Stimulated activated CD4-positive, alpha-beta T cell treated with anti-CD3 and anti-CD28 coated beads, Interleukin-15, amount 100 ng/mL, for 1 hour (primary cell): ENCODE data around the gene NF1.
"Not testable (repeated sequence)": the region's sequence is repeated elsewhere in the genome, so short reads cannot be mapped to it uniquely, and the experiment has no call there.

Experiments
- DNase-seq, 2 donors: peaks; one replicate each; pipeline ENCODE4 v3.0.0-alpha.2; 2020; ENCODE audit warnings: low read depth in 1 of 2, low spot score in 1 of 2

Gene NF1

DNA sequence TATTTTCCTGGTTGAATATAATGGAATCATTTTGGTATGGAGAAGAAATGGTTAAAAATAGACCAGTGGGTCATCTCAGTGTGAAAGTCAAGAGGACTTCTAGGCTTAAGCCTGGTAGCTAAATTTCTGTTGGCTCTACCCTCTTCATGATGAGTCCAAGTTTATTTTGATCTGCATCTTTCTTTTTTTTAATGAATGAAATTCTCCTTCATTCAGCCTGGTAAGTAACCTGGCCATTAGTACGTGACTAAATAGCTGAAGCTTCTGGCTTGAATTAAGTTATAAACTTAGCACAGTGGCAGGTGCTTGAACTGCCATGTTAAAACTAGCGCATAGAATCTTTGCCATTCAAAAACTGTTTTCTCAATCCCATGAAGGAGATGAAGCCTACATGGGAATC, 28.0 kb downstream of the NF1 start:
- no peak for DNase-seq

DNA sequence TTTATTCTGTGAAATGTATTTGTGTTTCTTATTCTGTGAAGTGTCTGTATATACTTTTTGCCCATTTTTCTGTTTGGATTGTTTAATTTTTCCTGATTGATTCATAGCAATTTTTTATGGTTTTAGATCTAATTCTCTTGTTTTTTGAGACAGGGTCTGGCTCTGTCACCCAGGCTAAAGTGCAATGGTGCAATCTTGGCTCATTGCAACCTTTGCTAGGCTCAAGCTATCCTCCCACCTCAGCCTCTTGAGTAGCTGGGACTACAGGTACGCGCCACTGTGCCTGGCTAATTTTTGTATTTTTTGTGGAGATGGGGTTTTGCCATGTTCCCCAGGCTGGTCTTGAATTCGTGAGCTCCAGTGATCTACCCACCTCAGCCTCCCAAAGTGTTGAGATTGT, 31.5 kb downstream of the NF1 start:
- DNase-seq, result no peak

DNA sequence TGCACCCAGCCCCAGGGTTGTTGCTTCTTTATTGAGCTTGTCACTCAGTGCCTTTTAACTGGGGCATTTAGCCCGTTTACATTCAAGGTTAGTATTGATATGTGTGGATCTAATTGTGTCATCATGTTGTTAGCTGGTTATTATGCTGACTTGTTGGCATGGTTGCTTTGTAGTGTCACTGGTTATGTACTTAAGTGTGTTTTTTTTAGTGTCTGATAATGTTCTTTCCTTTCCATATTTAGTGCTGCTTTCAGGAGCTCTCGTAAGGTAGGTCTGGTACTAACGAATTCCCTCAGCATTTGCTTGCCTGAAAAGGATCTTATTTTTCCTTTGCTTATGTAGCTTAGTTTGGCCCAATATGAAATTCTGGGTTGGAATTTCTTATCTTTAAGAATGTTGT, 33.5 kb downstream of the NF1 start:
- DNase-seq, result no peak

DNA sequence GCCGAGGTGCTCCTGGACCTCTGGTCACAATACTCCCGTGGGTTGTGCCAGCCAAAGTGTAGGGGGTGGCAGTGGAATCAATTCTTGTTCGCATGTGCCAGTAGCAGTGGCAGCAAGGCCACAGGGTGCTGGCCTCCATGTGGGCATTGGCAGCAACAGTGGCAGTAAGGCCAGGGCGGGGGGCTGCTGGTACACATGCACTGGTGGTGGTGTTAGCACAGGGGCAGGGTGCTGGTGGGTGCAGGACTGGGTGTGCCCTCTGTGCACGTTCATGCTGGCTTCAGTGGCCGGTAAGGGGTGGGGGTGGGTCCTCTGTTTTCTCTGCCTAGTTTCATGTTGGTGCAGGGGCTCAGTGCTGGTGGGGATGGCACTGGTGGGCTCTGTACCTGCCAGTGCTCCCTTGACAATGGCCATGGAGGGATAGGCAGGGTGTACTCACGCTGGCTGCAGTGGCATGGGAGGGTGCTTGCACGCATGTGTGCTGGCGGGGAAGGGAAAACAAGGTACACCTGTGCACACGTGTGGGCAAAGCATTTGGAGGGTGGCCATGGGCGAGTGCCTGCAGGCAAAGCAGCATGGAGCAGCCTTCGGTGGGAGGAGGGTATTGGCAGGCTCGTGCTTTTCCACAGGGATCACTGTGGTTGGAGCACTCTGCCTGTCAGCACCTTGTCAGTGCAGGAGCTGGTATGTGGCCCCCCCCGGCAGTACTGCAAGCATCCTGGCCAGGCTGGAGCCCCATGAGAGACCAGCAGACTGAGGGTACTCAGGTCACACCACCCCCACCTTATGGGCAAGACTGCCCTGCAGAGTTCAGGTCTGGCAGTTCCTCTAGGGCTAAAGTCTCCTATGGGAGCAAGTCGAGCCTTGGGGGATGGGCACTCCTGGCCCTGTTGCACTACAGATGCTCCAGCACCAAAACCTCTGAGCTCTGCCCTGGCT, 35.8 kb downstream of the NF1 start:
- no peak for DNase-seq

DNA sequence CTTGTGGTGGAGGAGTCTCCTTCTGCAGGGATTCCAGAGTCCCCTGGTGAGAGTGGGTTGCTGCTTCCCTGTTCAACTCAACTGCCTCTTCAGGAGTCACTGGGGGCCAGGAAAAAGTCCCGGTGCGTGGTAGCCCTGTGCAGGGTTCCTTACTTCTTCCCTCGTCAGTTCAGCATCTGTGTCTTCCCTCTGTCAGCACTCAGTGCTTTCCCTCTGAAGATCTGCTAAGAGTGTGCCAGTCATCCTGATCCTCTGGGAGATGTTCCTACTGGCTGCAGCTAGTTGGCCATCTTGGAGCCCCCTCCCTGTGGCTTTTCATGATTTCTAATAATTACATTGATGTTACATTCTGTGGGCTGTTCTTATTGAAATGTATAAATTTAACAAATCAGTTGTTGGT, 36.5 kb downstream of the NF1 start:
- DNase-seq, result no peak

DNA sequence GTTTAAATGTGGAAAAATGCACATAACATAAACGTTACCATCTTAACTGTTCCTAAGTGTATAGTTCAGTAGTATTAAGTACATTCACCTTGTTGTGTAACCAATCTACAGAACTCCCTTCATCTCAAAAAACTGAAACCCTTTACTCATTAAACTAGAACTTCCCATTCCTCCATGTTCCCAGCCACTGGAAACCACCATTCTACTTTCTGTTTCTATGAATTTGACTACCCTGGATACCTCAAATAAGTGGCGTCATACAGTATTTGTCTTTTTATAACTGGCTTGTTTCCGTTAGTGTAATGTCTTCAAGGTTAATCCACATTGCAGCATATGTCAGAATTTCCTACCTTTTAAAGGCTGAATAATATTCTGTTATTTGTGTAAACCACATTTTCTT, 38.2 kb downstream of the NF1 start:
- DNase-seq, result no peak

DNA sequence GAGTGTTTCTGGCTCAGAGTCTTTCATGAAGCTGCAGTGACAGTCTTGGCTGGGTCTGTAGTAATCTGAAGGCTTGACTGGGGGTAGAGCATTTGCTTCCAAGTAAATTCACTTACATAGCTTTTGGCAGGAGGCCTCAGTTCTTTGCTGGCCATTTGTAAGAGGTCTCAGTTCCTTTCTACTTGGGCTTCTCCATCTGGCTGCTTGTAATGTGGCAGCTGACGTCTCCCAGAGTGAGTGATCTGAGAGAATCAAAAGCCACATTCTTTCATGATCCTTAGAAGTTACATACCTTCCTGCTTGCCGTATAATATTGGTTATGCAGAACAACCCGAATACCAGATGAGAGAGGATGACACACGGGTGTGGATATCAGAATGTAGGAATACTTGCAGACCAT, 39.8 kb downstream of the NF1 start:
- DNase-seq, result no peak

DNA sequence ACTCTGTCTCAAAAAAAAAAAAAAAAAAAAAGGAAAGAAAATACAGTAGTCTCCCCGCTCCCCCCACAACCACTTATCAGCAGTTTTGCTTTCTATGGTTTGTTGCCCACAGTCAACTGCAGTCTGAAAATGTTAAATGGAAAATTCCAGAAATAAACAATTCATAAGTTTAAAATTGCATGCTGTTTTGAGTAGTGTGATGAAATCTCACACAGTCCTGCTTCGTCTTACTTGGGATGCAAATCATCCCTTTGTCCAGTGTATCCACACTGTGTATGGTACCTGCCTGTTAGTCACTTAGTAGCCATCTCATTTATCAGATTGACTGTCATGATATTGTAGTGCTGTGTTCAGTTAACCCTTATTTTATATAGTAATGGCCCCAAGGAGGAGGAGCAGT, 41.5 kb downstream of the NF1 start:
- DNase-seq, result no peak

DNA sequence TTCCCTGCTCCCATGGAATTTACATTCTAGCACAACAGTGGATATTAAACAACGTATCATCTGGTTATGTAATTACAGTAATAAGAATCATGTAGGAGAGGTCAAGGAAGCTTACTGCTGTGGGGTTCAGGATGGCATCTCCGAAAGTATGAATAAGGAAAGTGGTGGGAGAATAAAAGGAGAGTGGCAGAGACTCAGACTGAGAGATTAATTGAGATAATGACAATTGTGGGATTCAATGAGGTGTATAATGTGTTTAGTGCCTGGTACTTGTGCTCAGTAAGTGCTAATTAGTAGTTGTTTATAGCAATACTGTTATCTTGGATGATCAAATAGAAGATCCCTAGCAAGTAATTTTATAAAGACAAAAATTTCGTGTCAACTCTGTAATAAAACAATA, 45.3 kb downstream of the NF1 start:
- DNase-seq, result no peak

DNA sequence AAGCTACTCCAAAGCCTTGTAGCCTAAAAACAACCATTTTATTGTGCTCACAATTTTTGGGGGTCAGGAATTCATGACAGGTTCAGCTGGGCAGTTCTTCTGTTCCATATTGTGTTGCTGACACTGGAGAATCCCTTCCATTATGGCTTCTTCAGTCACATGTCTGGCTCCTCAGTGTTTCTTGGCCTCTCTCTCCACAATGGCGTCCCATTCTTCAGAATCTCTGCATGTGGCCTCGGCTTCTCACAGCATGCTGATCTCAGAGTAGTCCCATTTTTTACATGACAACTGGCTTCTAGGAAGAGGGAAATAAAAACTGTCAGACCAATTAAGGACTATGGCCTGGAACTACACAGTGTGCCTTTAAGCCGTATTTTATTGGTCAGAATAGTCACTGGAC, 49.7 kb downstream of the NF1 start:
- DNase-seq, result no peak

DNA sequence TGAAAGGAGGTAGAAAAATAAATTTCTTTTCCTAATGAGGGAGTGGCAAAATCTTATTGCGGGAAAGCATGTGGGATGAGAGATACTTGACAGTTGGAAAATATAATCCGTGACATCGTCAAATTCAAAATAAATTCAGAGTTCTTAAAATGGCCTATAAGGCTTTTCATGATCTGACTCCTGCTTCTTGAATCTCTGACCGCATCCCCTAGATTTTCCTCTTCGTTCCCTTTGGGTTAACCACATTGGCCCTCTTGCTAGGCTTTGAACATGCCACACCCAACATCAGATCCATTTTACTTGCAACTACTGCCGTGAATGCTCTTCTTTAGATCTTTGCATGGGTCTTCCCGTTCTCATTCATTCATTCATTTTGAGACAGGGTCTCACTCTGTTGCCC, 50.1 kb downstream of the NF1 start:
- no peak for DNase-seq

DNA sequence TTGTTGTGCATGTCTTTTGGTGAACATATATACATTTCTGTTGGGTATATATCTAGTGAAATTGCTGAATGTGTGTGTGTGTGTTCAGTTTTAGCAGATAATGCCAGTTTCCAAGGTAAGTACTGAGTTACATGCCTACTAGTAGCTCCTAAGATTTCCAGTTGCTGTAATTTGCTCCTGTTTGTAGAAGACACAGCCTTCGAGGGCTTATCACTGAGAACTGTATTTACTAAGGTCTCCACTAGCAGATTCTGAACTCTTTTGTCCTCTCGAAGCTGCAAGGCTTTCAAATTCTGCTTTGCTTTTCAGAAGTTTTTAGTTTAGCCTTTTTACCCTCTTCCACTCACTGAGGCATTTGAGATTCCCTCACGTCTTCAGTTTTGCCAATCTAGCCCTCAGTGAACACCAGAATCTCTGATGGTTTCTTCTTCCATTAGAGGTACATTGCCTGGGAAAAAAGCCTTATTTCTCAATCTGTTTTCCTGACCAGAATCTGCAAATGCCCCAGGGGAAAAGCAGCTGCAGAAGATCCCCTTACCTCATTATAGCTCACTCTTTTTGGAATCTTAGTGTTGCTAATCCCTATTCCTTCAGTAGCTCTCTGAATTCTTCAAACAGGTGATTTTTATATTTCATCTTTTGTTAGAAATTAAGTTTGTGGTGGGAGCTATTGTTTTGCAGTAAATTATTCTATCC, 52.9 kb downstream of the NF1 start:
- DNase-seq, result no peak

DNA sequence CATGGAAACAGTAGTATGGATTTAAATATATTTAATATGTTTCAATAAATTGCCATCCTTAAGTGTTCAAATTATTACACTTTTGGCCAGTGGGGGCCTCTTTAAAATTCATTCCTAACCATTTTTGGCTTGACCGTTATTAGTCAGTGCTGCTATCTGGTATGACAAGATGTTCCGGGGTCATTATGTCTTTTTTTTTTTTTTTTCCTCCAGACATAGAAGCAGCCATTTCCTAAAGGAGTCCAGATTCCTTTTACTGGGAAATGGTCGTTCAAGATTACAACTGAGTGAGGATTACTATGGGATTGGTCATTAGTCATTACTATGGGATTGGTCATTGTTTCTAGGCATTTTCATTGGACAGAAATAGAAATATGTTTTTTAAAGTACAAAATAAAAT, 53.4 kb downstream of the NF1 start:
- no peak for DNase-seq

DNA sequence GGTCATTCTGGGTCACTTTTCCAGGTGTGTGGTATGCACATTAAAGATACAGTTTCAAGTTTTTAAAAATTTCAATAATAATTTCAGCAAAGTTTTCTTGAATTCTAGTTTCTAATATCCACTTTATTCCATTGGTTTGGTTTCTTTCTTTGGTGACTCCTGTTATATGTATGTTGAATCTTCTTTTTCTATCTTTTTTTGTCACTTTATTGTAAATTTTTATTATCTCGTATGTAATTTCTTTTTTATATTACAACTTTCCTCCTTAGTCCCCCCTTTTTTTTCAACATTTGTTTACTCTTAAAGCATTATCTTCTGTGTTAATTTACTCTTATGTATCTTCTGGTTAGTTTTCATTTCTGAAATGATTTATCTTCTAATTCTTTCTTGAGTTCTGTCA, 57.5 kb downstream of the NF1 start:
- DNase-seq, result no peak

DNA sequence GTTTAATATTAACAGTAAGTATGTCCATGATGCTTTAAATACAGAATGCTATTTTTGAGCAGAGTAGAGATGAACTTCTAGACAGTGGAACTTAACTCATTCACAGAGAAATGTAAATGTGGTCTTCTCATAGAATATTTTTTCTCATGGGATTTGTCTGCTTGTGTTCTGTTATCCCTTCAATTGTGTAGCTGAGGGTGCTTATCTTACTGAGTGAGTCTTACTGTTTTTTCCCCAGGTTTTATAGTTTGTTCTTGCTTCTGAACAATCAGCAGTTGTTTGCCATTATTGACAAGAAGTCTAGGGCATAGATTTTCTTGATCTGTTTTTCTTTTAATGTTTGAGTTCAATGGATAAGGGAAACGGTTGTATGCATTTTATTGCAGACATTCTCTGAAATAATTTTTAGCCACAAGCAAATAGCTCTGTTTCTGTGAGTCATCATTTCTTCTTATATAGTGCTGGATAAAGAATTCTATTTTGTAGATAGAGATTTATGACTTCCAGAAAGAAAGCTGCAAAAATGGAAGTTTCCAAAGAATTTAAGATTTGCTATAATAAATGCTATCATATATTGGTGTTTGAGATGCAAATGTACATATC, 60.5 kb downstream of the NF1 start:
- DNase-seq, result no peak

DNA sequence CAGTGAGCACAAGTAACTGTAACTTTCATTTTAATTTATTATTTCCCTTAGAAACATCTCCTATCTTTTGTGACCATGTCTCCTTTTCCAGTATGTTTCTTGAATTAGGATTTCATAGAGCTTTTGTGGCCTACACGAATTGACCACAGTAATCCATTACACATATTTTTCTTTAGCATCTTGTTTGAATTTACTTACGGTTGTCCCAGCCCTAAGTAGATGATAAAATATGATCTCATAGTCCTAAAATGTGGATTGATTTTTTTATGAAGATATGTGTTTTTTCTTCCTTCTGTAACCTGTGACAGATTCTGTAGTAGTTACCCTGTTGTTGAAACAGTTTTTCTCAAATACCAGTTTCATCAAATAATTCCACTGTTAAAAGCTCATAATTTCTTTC, 61.5 kb downstream of the NF1 start:
- no peak for DNase-seq

DNA sequence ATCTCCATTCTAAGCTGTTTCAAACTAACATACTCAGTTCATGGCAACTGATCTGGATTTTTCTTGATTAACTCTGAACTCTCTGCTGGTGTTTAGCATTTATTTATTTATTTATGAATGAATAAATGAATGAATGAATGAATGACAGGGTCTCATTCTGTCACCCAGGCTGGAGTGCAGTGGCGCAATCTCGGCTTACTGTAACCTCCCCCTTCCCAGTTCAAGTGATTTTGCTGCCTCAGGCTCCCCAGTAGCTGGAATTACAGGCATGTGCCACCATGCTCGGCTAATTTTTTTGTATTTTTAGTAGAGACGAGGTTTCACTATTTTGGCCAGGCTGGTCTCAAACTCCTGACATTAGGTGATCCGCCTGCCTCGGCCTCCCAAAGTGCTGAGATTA, 62.1 kb downstream of the NF1 start:
- DNase-seq, result not testable (repeated sequence)

DNA sequence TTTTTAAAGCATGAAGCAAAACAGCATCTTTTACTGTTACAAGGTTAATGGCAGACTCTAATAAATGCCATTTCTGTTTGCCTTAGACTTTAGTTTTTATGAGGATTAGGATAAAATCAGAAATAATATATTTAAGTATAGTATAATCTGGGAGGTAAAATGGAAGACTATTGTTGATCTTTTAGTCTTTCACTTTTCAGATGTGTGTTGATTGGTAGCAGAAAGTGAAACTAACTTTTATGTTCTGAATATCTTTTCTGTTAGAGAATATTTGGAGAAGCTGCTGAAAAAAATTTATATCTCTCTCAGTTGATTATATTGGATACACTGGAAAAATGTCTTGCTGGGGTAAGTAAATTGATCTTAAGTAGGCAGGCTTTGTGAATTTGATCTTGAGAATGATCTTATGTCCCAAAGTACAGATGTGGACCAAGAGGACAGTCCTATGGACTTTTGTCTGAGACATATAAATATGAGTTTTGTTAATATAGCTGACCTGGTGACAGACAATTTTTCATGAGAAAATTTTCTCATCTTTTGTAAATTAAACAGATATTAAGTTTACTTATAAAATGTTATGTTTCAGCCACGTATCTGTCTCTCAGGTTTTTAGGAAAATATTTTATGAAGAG, 64.1 kb downstream of the NF1 start:
- DNase-seq, result no peak

DNA sequence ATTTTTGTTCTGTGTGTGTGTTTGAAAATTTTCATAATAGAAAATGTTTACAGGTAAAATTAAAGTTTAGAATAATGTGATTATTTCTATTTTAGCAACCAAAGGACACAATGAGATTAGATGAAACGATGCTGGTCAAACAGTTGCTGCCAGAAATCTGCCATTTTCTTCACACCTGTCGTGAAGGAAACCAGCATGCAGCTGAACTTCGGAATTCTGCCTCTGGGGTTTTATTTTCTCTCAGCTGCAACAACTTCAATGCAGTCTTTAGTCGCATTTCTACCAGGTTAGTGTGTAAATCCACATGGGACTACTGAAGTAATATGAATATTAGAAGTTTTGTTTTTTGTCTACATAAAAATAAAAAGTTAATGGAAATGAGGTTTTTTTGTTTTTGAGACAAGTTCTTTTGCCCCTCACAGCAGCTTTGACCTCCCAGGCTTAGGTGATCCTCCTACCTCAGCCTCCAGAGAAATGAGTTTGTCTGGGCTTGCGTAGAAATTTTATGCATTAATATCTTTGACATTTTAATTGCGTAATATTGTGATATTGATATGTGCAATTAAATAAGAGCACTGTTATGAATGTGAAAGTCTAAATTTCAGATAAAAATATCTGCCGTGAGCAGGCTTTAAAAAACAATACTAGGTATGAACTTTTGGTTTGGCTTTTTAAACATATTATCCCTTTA, 68.5 kb downstream of the NF1 start:
- no peak for DNase-seq

DNA sequence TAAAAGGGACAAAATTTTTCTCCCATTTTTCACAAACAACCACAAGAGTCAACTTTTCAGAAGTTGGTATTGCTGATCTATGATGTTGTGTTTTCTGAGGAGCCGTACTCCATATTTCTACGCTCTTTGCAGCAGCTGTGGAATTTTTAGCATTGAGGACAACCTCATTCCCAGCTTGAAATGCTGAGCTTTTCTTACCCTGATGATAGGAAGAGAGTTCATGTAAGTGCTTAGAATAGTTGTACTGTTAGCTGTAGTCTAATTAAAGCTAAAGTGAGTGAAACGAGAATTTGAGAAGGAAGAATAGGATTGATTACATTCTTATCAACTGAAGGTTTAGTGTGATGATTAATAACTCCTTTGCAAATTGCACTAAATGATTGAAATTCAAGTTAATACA, 72.3 kb downstream of the NF1 start:
- DNase-seq, result no peak

DNA sequence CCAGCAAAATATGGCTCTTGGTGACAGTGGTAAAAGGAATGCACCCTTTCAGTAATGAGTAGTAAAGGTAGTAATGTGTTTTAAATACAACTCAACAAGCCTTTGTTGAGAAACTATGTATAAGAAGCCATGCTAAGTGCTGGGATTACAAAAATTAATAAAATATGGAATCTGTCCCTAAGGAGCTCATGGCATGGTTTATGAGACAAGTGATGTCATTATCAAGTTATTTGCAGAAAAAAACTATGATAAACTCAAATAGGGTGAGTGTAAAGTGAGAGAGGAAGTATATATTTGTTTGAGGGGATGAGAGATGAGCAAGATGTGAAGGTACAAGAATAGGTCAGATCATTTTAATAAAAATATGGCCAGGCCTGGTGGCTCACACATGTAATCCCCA, 76.9 kb downstream of the NF1 start:
- DNase-seq, result no peak
